ENCODE results near the gene NEUROD2. TPM values are rescaled to one million over a fixed set of nuclear protein-coding genes. Genes with fewer than 3 reads are reported as not detected.
"Not testable (repeated sequence)": the region's sequence is repeated elsewhere in the genome, so short reads cannot be mapped to it uniquely, and the experiment has no call there.

Gene NEUROD2
- total RNA-seq, 1 donor from 2014 or later, result not detected

DNA sequence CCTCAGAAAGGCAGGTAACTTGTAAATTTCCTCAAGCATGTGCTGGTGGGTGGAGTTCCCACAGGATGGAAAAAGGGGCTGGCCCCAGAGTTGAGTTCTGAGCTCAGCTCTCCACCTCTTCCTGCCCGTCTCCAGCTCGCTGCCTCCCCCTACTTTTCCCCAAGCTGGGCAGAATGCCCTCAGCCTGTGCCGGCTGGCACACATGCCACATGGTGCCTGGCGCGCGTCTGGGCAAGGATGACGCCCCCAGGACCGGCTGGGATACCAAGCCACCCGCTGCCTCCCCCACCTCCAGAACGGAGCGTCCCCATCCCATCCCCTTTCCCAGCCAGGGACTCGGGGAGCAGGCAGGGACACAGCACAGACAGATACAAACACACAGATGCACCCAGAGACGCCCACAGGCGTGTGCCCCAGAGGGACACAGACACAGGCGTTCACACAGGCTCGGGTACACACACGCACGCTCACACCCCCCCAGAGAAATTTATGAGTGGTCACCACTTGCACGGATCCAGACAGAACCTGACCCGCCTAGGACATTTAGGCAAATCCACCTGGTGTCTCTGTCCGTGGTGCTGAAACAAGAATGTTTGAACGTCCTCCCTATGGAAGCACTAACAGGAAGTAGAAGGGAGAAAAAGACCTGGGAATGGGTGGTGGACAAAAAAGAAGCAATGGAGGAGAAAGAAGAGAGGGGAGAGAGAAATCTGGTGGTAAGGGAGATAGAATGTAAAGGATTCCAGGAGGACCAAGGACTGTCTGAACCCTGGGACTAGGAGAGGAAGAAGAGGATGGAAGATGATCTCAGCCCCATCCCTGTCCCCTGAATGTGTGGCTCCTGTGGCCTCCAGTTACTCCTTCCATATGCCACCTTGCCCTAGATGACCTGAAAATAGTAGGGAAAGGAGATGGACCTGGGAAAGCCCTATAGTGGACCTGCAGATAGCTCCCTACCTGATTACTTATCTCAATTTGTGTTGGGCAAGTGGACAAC, 15.5 kb downstream of the NEUROD2 start:
- DNase-seq (ENCODE audit: low read depth), result peak; percentile 36
- no peak overlapping the region for H3K27ac Mint-ChIP-seq (ENCODE audit: unreplicated experiment)
- Histone ChIP-seq H2AFZ (ENCODE audit: low read depth, low read length) (no peak overlapping the region), H3K9ac (ENCODE audit: low read length) (no peak overlapping the region), H3K27me3 (ENCODE audit: insufficient read depth, low read length) (peaks cover 46% of the 10 kb centered on the region), H3K36me3 (ENCODE audit: insufficient read depth, low read length) (no peaks in the 10 kb centered on the region), H3K4me1 (ENCODE audit: insufficient read depth, low read length) (no peaks in the 10 kb centered on the region), H3K79me2 (ENCODE audit: insufficient read depth, low read length) (no peaks in the 10 kb centered on the region), H3K27ac (ENCODE audit: low read depth, low read length) (no peak overlapping the region), H4K20me1 (ENCODE audit: insufficient read depth, low read length) (peaks cover 6% of the 10 kb centered on the region), H3K4me3 (ENCODE audit: insufficient read depth, low read depth, low read length) (no peak overlapping the region), H3K9me3 (ENCODE audit: insufficient read depth, low read depth, low read length) (no peaks in the 10 kb centered on the region), H3K4me2 (ENCODE audit: low read length) (no peak overlapping the region)
- no peak overlapping the region for H3K4me3 Mint-ChIP-seq (ENCODE audit: unreplicated experiment)
- FAIRE-seq, result no peak
- TF ChIP-seq EZH2 (IDR thresholded peaks at IDR 0.05; ENCODE audit: insufficient read depth, low read length) (no peak), CTCF (IDR thresholded peaks at IDR 0.05; ENCODE audit: insufficient read depth, low read depth, low read length) (no peak)
- H3K36me3 Mint-ChIP-seq (ENCODE audit: low read depth, unreplicated experiment), result no peaks in the 10 kb centered on the region
- peaks cover 90% of the 10 kb centered on the region for H3K27me3 Mint-ChIP-seq (ENCODE audit: low read depth, unreplicated experiment)
- H3K9me3 Mint-ChIP-seq (ENCODE audit: unreplicated experiment), result peaks cover 7% of the 10 kb centered on the region
- peaks cover 1% of the 10 kb centered on the region for H3K4me1 Mint-ChIP-seq (ENCODE audit: low read depth, unreplicated experiment)

- H3K4me1 ChIP-seq (ENCODE audit: insufficient read depth, low read length); H3K9me3 Mint-ChIP-seq (ENCODE audit: unreplicated experiment); H3K4me2 ChIP-seq (ENCODE audit: low read length); H3K36me3 ChIP-seq (ENCODE audit: insufficient read depth, low read length); H3K4me3 Mint-ChIP-seq (ENCODE audit: unreplicated experiment); H3K79me2 ChIP-seq (ENCODE audit: insufficient read depth, low read length); DNase-seq (ENCODE audit: low read depth); H4K20me1 ChIP-seq (ENCODE audit: insufficient read depth, low read length); H3K27ac Mint-ChIP-seq (ENCODE audit: unreplicated experiment); H3K4me1 Mint-ChIP-seq (ENCODE audit: low read depth, unreplicated experiment); H3K9me3 ChIP-seq (ENCODE audit: insufficient read depth, low read depth, low read length); H3K9ac ChIP-seq (ENCODE audit: low read length); H3K36me3 Mint-ChIP-seq (ENCODE audit: low read depth, unreplicated experiment); H3K4me3 ChIP-seq (ENCODE audit: insufficient read depth, low read depth, low read length); FAIRE-seq; H3K27ac ChIP-seq (ENCODE audit: low read depth, low read length); H2AFZ ChIP-seq (ENCODE audit: low read depth, low read length): not testable (repeated sequence)
- peaks cover 28% of the 10 kb centered on the region for H3K27me3 ChIP-seq (ENCODE audit: insufficient read depth, low read length)
- H3K27me3 Mint-ChIP-seq (ENCODE audit: low read depth, unreplicated experiment), result peaks cover 77% of the 10 kb centered on the region
Observed at GRCh38 chr17:39590180-39590579, 17.5 kb downstream of the NEUROD2 start.

DNA sequence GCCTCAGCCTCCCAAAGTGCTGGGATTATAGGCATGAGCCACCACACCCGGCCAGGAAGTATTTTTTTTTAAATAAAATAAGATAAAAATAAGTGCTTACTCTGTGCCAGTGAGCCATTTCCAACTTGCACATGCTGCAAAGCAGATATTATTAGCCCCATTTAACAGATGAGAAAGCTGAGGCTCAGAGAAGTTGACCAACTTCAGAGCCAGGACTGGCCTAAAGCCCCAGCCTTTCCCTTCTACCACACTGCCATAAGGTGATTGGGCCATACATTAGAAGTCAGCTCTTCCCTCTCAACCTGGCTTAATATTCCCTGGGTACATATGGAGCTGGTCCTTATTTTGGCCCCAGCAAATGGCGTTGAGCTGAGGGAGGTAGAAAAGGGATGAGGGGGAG, 25.1 kb downstream of the NEUROD2 start:
- Mint-ChIP-seq H3K36me3 (ENCODE audit: low read depth, unreplicated experiment) (peaks cover 2% of the 10 kb centered on the region), H3K9me3 (ENCODE audit: unreplicated experiment) (peaks cover 3% of the 10 kb centered on the region), H3K27ac (ENCODE audit: unreplicated experiment) (no peak overlapping the region), H3K4me1 (ENCODE audit: low read depth, unreplicated experiment) (no peaks in the 10 kb centered on the region), H3K27me3 (ENCODE audit: low read depth, unreplicated experiment) (peaks cover 57% of the 10 kb centered on the region), H3K4me3 (ENCODE audit: unreplicated experiment) (no peak overlapping the region)
- Histone ChIP-seq H3K4me3 (ENCODE audit: insufficient read depth, low read depth, low read length) (no peak overlapping the region), H3K9ac (ENCODE audit: low read length) (no peak overlapping the region), H3K4me2 (ENCODE audit: low read length) (no peak overlapping the region), H3K27me3 (ENCODE audit: insufficient read depth, low read length) (peaks cover 22% of the 10 kb centered on the region), H3K79me2 (ENCODE audit: insufficient read depth, low read length) (no peaks in the 10 kb centered on the region), H3K9me3 (ENCODE audit: insufficient read depth, low read depth, low read length) (no peaks in the 10 kb centered on the region), H4K20me1 (ENCODE audit: insufficient read depth, low read length) (no peaks in the 10 kb centered on the region), H2AFZ (ENCODE audit: low read depth, low read length) (no peak overlapping the region), H3K27ac (ENCODE audit: low read depth, low read length) (no peak overlapping the region), H3K4me1 (ENCODE audit: insufficient read depth, low read length) (no peaks in the 10 kb centered on the region), H3K36me3 (ENCODE audit: insufficient read depth, low read length) (no peaks in the 10 kb centered on the region)
- TF ChIP-seq CTCF (IDR thresholded peaks at IDR 0.05; ENCODE audit: insufficient read depth, low read depth, low read length), result no peak
- TF ChIP-seq EZH2 (IDR thresholded peaks at IDR 0.05; ENCODE audit: insufficient read depth, low read length), result no peak
- FAIRE-seq (no peak), DNase-seq (ENCODE audit: low read depth) (no peak)

Data from astrocyte (in vitro differentiated cells and primary cell).